Measurements from ENCODE around the gene JAZF1.
"Not testable (repeated sequence)": the region's sequence is repeated elsewhere in the genome, so short reads cannot be mapped to it uniquely, and the experiment has no call there.

JAZF1 gene

DNA sequence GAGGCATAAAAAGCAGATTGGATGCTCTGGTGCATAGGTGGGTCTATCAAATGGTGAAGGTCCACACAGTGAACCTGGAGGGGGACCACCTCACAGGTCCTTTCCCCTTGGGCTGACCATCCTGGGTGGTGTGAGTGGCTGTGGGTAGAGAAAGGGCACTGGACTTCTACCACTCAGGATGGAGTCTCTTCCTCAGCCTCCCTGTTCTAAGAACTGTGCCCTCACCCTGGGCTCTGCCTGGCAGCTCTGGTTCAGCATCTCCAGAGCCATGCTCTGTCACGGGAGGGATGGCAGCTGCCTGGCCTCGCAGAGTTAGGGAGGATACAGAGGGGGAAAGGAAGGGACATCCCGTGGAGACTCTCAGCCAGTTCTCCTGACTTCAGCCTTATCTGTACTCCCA is 318.8 kb downstream of the JAZF1 start:
- TF ChIP-seq CTCF (IDR thresholded peaks at IDR 0.05; ENCODE audit: borderline replicate concordance, insufficient read depth, low read depth, low read length) = no peak
- H3K4me3 ChIP-seq (ENCODE audit: low read depth, low read length) = no peak overlapping the region

DNA sequence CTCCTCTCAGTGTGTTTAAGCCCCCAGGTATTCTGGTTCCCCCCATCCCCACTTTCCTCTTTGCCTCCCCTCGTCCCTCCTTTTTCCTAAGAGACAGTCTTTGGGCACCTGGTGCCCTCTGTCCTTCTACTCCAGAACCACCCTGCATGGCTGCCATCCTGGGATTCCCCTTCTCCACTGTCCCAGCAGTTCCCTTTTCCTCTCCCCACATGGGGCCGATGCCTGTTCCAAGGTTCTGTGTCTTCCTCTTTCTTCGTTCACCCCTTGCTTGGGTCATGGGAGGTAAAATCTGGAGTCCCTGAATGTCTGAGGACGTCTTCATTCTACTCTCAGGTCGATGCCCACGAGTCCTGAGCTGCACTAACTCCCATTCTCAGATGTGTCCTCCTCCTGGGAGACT is 319.8 kb downstream of the JAZF1 start:
- TF ChIP-seq CTCF (IDR thresholded peaks at IDR 0.05; ENCODE audit: borderline replicate concordance, insufficient read depth, low read depth, low read length) = no peak
- H3K4me3 ChIP-seq (ENCODE audit: low read depth, low read length) = no peak overlapping the region

- not testable (repeated sequence) for H3K4me3 ChIP-seq (ENCODE audit: low read depth, low read length)
Observed at GRCh38 chr7:27856703-27857485, 323.7 kb downstream of the JAZF1 start.

DNA sequence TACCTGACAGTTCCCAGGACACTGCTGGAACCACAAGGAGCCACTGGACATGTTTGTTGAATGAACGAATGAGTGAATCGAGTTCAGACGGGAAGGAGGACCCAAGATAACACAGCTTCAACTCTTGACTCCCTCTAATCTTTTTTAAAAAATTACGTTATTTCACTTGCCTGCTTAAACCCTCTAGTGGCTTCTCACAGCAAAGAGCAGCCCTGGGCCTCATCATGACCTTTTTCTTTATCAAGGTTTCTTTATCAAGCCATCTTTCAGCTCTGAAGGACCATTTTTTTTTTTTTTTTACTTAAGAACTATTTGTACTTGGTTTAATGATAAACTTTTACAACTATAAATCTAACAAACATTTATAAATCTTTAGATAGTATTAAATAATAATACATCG is 330.1 kb downstream of the JAZF1 start:
- no peak for TF ChIP-seq CTCF (IDR thresholded peaks at IDR 0.05; ENCODE audit: borderline replicate concordance, insufficient read depth, low read depth, low read length)
- H3K4me3 ChIP-seq (ENCODE audit: low read depth, low read length) = no peak overlapping the region

- TF ChIP-seq CTCF (IDR thresholded peaks at IDR 0.05; ENCODE audit: borderline replicate concordance, insufficient read depth, low read depth, low read length) = no peak
- H3K4me3 ChIP-seq (ENCODE audit: low read depth, low read length) = no peak overlapping the region
Observed at GRCh38 chr7:27846388-27846787, 334.2 kb downstream of the JAZF1 start.

GRCh38 chr7:27843584-27844305 is 336.9 kb downstream of the JAZF1 start:
- TF ChIP-seq CTCF (IDR thresholded peaks at IDR 0.05; ENCODE audit: borderline replicate concordance, insufficient read depth, low read depth, low read length) = no peak
- H3K4me3 ChIP-seq (ENCODE audit: low read depth, low read length) = no peak overlapping the region

DNA sequence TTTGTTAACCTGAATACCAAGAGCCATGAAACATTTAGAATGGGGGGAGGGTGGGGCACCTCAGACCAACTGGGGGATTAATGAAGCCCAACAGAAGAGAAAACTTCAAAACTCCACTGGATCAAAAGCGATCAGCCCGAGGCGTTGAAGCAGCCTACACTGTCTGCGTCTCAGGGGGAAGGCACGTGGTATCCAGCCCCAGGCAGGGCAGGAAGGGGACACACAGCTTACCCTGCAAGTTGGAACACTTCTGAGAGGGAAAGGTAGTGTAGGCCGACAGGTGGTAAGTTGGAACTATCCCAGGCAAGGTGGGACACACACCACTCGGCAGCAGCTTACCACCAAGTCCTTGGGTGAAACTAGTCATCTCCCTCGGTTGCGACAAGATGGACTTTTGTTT is 337.7 kb downstream of the JAZF1 start:
- TF ChIP-seq CTCF (IDR thresholded peaks at IDR 0.05; ENCODE audit: borderline replicate concordance, insufficient read depth, low read depth, low read length) = no peak
- no peak overlapping the region for H3K4me3 ChIP-seq (ENCODE audit: low read depth, low read length)
